Measurements from ENCODE around the gene MTHFD1L.

MTHFD1L gene

DNA sequence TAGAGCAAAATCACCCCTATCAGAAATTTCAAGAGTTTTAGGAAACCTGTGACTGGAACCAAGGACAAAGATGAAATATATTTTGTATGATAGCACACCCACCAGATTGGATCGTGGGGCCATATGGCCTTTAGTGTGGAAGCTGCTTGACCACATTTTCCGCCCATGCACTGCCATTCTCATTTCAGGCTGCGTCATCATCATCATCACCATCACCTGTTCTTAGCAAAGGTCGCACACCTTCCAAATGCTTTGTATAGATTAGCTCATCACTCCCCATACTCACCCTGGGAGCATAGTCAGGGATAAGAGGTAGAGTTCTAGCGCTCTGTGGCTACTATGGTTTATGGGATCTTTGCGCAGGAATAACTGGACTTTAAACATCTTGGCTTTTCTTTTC, 185.7 kb downstream of the MTHFD1L start:
- DNase-seq, result no peak

DNA sequence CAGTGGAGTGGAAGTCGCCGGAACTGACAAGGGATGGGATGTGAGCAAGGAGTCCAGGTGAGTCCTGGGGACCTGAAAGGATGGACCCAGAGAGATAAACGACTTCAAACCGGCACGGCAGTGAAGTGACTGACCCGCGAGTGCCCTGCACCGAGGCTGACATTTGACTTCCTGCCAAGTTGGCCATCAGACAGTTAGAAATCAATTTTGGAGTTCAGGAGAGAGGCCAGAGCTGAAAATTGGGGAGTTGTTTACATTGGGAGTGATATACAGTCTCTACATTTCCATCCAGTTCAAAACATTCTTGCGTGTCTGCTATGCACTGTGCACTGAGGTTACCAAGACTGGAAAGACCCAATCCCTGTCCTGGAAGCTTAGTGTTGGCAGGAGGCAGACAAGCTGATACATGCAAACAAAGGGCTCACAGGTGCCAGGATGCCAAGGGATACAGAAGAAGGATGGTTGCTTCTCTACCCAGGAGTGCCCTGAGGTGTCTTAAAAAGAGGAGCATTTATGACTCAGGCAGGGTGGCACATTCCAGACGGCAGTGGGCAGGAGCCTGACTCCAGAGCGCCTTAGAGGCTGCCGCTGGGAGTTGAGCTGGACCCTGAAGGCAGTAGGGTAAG, 186.6 kb downstream of the MTHFD1L start:
- DNase-seq, result no peak

DNA sequence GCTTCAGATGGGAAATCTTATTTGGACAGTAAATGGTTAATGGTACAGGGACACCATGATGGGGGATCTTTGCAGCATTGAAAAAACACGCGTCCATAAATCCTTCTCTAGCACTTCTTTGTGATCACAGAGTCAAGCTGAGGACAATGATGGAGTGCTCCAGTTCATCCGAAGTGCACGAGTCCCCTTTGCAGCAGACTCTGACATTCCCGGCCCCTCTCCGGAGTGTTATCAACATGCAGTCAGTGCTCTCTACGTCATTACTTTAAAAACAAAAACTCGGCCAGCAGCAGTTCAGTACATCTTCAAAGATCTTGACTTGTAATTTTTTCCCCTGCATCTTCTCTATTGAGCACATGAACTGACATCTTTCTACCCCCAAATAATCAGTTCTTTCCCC, 188.8 kb downstream of the MTHFD1L start:
- DNase-seq, result no peak

DNA sequence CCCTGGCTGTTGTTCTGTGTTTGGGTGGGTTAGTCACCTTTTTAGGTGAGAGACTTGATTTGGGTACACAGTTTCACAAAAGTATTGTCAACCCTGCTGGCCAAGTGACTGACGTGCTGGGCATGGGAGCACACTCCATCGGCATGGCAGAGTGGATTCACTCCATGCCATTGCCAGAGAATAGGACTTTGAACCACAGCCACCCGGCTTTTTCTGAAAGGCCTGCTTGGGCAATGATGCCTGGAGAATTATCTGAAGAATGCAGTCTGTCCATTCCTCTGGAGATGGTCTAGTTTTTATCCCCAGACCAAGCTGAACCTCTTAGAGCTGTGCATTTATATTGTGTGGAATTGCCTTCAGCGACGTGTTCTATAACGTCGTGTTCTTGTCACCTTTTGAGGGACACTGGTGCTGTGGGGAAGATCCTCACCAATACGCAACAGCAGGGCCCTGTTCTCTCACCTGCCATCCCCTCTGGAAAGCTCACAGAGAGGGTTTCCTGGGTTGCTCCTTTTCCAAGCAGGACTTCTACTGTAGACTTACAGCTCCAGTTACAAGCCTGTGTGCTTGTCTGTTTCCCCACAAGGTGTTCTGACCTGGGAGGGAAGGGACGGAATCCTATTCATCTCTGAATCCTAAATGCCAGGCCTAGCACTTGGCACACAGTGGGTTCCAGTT, 190.9 kb downstream of the MTHFD1L start:
- DNase-seq, result no peak

DNA sequence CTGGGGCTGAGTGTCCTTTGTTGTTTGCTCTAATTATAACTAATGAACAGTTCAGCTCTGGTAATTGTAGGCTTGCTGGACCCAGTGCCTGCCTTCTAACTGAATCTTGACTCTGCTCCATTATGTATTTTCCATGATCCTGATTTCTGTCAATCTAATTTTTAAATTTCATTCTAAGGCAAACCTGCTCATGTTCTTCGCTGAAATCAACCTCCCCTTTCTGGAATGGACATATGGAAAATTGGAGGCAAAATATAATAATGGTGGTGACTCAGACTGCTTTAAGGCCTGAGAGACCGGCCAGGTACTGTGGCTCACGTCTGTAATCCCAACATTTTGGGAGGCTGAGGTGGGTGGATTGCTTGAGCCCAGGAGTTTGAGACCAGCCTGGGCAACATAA, 191.6 kb downstream of the MTHFD1L start:
- no peak for DNase-seq

DNA sequence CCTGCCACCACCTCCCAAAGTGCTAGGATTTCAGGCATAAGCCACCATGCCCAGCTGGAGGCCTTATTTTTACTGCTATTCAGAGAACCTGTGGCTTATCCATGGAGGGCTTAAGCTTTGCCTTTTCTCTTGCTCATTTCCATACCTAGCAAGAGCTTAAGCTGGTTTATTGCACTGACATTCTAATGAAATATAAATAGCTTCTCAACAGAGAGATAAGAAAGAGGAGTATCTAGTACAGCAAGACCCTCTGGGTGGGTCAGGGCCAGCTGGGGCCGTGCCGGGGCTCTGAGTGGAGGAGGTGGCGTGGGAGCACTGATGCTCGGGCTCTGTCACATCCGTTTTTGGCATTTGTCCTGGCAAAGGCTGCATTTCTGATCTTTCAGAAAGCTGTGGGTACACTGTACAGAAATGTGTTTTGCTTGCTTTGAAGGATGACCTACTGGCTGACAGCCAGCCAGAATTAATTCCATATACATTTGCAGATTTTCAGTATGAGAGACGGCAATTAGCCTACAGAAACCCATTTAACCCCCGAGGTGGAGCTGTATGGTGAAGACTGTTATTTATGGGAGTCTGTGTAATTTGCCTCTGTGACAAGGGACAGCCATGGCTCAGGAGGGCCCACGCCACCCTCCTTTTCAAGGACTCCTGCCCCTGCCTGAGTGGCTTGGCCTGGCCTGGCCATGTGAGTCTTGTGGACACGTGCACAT, 192.7 kb downstream of the MTHFD1L start:
- DNase-seq, result no peak

DNA sequence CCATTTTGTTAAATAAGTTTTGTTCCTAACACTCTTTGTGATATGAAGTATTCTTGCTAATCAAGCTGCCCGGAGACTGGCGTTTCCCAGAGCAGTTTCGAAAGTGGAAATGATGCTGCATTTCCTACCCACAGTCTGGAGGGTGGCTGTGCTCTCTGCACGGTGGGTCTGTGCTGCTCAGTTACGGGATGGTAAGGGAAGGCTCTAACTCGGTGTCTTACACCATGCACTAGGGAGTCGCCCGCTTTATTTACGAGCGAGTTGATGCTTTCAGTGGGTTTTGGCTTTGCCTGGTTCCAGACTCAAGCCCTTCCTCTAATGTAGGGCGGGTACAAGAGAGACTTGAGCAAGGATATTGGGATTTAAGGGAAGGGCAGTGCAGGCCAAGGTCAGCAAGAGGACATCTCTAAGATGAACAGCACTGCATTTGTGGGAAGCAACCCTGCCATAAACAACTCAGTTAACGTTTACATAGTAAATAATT, 194.2 kb downstream of the MTHFD1L start:
- DNase-seq, result no peak

DNA sequence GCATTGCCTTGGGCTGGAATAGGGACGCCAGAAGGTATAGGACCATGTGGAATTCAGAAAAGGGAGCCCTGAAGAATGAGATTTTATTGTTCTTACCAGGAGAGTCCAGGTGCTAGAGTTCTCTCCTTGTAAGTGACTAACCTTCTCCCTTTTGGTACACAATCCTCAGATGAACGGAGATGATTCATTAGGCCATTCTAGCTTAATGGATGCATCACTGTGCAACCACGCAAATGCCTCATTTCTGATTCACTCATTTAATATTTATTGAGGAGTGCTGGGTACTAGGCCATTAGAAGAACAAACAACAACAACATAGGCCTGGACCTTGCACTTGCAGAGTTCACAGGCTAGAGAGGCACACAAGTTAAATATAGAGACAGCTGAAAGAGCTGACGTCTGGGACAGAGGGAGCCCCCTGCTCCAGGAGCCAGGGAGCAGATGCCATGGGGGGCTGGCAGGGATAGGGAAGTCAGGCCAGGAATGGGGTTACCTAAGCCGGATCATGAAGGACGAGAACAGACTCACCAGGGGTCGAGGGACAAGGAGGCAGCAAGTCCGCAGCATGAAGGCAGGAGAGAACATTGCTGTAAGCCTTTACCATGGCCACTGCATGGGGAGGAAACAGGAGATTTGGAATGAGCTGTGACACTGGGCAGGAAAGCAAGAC, 194.7 kb downstream of the MTHFD1L start:
- no peak for DNase-seq

DNA sequence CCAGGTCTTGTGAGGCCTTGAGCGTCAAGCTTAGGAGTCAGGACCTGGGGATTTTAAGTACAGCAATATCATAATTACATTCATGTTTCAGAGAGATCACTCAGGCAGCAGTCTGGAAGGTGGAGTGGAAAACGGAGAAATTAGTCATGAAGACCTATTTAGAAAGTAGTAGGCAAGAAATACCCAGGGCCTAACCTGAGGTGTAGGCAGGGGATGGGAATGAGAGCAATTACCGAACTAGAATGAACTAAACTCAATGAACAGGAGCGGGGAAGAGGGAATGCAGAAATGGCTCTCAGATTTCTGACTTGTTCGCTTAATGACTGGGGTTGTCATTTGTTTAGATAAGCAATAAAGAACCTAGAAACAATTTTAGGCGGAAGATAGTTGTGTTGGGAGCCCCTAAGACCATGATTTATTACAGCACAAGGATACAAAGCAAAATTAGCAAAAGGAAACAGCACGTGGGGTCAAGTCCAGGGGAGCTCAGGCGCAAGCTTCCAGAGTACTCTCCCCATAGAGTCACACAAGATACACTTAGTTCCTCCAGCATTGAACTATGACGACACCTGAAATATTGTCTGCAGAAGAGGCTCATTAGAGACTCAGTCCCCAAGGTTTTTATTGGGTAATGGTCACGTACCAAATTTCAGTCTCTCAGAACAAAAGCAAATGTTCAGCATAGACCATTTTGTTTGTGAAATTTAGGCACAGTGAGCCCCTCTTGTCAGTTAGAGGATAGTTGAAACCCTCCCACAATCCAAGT, 195.4 kb downstream of the MTHFD1L start:
- no peak for DNase-seq

DNA sequence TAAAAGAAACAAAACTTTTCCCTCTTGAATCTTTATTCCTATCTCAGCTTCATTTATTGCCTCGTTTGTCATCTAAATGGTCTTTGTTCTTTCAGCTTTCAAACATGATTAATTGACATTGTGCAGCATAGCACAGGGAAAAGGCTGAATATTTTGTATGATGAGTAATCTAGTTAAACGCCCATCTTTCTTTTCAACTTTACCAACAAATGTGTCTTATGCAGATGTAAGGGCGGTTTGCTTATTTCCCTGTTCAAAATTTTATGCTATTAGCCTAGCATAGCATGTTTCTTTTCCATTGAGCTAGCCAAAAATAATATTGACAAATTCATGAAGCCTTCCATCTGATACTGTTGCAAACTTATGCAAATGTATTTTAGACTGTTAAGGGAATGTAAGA, 197.8 kb downstream of the MTHFD1L start:
- DNase-seq, result no peak

DNA sequence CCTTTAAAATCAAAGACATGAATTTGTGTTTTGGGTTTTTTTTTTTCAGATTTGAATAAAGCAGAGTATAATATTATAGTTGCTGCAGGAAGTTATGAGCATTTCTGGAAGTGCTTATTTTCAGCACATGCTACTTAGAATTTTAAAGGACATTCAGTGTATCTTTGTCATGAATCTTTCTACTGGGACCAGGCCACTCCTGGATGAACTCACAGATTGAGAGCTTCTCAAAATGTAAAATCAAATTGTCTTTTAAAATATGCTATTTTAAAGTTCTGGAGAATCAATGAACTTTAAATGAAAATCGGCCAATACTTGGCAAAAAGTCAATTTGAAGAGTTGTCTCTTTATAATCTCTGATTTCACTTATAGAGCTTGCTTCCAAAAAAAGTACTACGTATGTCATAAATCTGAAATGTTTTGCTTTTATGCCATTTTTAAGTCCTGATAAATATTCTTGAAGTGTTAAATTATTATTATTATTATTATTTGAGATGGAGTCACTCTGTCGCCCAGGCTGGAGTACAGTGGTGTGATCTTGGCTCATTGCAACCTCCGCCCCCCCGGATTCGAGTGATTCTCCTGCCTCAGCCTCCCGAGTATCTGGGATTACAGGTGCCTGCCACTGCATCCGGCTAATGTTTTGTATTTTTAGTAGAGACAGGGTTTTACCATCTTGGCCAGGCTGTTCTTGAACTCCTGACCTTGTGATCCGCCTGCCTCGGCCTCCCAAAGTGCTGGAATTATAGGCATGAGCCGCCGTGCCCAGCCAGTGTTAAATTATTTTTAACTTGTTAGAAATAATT, 198.5 kb downstream of the MTHFD1L start:
- no peak for DNase-seq

DNA sequence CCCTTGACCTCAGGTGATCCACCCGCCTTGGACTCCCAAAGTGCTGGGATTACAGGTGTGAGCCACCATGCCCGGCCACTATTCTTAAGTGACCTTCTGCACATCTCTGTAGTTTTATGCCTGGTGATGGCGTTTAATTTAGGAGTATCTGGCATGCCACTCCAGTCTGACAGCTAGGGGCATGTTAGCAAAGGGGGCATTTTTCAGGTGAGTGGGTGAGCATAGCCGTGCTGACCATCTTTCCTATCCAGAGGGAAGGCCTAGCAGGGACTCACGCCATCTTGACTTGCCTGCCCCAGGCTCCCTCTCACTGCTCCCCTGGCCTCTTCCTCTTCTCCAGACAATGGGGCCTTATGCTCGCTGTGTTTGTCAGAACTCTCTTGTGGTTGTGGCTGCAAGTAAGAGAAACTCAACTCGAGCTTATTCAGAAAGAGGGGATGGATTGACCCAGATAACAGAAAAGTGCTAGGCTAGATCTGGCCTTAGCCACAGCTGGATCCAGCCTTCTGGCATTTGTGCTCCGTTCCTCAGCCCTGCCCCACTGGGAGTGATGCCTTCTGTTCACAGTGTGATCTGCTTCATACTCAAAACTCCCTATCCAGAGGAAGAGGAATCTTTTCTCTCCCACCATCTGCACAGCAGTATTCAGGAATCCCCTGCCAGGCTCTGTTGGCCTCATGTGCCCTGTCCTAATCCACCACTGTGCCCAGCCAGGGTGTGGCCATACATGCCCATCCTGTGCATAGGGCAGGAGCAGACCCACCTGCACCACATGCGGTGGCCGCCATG, 199.7 kb downstream of the MTHFD1L start:
- no peak for DNase-seq

DNA sequence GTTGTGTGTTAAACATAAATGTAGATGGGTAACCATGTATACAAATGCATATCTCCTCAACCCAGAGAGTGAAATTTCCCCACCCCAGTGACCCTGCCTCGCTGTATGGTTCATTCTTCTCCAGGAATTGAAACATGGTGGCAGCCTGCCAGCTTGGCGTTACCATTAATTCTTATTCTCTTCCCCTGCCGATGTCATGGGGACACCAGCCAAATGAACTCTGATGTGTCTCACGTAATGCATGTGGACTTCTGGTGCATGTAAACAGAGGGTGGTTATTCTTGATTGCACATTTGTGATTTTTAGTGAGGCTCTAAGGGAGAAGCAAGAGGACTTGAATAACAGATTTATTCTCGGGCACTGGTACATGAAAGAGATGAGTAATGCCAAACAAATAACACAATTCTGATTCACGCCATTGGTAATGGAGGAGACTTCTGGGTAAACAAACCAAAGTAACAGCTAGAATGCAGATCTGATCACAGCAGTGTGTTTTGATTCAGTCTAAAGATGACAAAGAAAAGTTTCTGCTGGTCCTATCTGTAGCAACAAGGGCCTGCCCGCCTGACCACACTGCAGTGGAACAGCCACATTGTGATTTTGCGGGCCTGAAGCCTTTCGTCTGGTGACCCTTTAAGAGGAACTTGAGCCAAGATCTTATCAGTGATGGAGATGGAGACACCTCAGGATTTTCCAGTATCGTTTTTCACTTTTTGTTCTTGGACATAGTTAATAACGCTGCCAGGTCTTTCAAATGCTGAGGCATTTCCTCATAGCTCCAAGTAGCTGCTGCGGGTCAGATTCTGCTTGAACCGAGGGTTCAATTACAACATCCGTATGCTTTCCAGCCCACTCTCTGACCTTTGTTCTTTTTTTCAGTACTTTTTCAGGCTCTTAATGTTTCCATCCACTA, 202.4 kb downstream of the MTHFD1L start:
- no peak for DNase-seq

DNA sequence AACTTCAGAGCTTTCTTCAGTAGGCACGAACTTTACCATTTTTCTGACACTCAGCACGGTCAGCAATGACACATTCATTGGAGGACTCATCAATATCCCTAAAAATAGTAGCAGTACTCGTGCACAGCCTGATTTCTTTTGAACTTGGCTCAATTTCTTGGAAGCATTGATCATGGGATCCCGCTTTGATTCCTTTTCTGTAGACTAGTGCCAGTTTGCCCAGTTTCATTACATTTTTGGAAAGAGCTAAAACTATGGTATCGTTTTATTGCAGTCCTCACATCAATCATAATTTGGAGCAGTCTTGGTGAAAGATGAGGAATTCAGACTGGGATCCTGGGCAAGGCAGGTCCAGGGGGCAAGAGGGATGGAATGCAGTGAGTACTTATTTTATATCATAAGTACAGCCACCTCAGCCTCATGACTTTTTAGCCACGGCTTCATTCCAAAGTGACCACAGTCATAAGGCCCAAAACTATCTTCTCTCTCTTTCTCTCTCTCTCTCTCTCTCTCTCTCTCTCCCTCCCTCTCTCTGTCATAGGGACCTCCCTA, 203.3 kb downstream of the MTHFD1L start:
- no peak for DNase-seq

DNA sequence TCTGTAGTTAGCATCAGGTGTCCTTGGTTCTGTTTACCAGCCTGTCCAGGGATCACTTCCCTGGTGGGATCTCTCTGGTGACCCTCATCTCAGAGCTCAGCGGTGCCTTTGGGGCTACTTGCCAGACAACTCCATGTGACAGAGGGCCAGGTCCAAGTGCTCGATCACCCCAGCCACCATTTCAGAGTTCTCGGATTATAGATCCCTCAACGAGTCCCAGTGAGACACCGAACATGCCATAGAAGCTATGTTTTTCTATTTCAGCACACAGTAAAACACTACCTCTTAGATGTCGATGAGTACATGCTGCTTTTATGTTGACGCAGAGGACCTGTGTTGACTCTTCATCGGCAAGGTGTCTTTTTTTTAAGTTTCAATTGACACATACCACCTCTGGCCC, 204.1 kb downstream of the MTHFD1L start:
- DNase-seq, result no peak

DNA sequence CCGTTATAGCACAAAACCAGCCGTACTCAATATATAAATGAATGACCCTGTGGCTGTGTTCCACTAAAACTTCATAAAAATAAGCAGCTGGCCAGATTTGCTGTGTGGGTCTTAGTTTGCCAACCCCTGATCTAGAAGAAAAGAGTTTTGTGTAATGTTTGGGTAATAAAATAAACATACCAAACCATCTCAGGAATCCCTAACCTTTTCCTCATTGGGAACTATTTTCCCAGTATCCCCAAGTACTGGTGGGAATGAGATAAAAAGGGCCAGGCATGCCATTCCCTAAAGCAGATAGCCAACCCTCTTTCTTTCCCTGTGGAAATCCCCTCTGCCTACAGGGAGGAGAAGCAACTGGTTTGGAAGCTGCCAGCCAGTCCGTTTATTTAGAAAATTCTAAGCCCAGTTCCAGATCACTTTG, 205.1 kb downstream of the MTHFD1L start:
- no peak for DNase-seq

DNA sequence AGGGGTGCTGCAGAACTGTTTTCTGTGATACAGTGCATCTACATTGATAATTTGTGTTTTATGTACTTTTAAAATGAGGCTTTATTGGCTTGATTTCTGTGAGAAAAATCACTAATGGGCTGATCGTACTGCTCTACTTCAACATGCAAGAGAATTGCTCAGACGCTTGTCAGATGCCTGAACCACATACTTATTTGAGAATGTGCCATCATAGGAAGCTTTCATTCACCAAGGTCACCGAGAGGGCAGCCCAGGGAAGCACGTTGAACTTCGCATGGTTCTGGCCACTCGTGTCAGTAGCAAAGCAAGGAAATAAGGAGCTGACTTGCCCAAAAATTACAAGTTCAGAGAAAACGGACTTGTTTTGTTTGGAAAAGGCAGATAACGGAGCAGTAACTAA, 205.8 kb downstream of the MTHFD1L start:
- no peak for DNase-seq

DNA sequence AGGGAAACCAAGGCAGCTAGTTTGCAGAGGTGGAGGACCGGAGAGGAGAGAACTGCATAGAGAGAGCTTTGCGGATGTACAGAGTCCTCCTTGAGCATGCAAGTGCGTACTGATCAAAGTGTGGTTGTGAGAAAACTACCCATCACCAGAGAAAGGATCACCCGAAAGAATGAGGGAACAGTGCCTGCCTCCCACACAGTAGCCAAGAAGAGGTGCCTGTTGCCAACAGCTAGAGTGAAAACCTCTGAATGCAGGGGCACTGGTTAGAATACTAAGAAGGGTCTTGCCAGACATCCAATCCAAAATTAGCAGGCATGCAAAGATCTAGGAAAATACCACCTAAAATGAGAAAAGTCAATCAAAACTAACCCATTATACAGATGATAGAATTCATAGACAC, 207.6 kb downstream of the MTHFD1L start:
- DNase-seq, result no peak

DNA sequence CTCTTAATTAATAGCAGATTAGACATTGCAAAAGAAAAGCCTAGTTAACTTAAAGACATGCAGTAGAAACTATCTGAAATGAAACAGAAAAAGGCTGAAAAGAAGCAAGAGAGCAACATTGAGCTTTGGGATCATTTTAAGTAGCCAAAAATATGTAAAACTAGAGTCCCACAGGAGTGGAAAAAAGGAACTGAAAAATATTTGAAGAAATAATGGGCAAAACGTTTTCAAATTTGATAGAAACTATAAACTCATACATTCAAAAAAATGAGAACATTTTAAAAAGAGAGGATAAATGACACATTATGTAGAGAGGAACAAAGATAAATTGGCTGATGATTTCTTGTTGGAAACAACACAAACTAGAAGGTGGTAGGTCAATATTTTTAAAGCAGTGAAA, 208.2 kb downstream of the MTHFD1L start:
- DNase-seq, result no peak

DNA sequence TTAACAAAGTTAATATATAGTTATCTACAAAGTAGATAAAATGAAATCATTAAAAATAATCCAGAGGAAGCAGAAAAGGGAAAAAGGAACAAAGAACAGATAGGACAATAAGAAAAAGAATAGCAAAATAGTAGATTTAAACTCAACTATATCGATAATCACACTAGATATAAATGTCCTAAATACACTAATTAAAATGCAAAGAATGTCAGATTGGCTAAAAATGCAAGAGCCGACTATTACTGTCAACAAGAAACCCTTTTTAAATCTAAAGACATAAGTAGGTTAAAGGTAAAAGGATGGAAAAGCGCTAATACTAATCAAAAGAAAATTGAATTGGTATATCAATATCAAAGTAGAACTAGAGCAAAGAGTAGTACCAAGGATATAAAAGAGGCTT, 209.5 kb downstream of the MTHFD1L start:
- no peak for DNase-seq

Data from stimulated activated CD4-positive, alpha-beta T cell treated with anti-CD3 and anti-CD28 coated beads, Interleukin-1b, Interleukin-23, amount 100 ng/mL, for 48 hours (primary cell).